HG03442 (cell line): ENCODE data around the gene SH3D19.
"Not testable (repeated sequence)": the region's sequence is repeated elsewhere in the genome, so short reads cannot be mapped to it uniquely, and the experiment has no call there.

Source experiments
- ATAC-seq: cut with Tn5 transposase; IDR thresholded peaks from one replicate; pipeline ENCODE4 v1.9.1; 2021; ENCODE audit warnings: mild to moderate bottlenecking, moderate library complexity; ENCODE audit not compliant: unreplicated experiment

The SH3D19 gene

GRCh38 chr4:151107063-151107462 is 218.3 kb downstream of the SH3D19 start:
- ATAC-seq: no peak

GRCh38 chr4:151105454-151106032 is 219.9 kb downstream of the SH3D19 start:
- ATAC-seq: no peak

- ATAC-seq: no peak
Measured at GRCh38 chr4:151104621-151105020, 220.8 kb downstream of the SH3D19 start.

- no peak for ATAC-seq
Measured at GRCh38 chr4:151103758-151104157, 221.6 kb downstream of the SH3D19 start.

GRCh38 chr4:151100531-151100930 is 224.9 kb downstream of the SH3D19 start:
- no peak for ATAC-seq

GRCh38 chr4:151099976-151100417 is 225.4 kb downstream of the SH3D19 start:
- ATAC-seq: no peak

- peak; percentile 94 for ATAC-seq
Measured at GRCh38 chr4:151099229-151099975, 226.0 kb downstream of the SH3D19 start, which contains the start of gene RPS3A. RPS3A (plus strand) TSS chr4:151099628; CDS start chr4:151099653, 25 bp downstream.

GRCh38 chr4:151098979-151099228 is 226.5 kb downstream of the SH3D19 start:
- no peak for ATAC-seq

GRCh38 chr4:151097759-151098158 is 227.6 kb downstream of the SH3D19 start:
- ATAC-seq: no peak

GRCh38 chr4:151095142-151095541 is 230.3 kb downstream of the SH3D19 start:
- ATAC-seq: no peak

GRCh38 chr4:151094290-151094751 is 231.1 kb downstream of the SH3D19 start:
- ATAC-seq: no peak

GRCh38 chr4:151093203-151093602 is 232.2 kb downstream of the SH3D19 start:
- ATAC-seq: no peak

GRCh38 chr4:151092488-151092887 is 232.9 kb downstream of the SH3D19 start:
- ATAC-seq: no peak

- no peak for ATAC-seq
Measured at GRCh38 chr4:151091047-151091446, 234.4 kb downstream of the SH3D19 start.

GRCh38 chr4:151087467-151087866 is 237.9 kb downstream of the SH3D19 start:
- no peak for ATAC-seq

- ATAC-seq: not testable (repeated sequence)
Measured at GRCh38 chr4:151077978-151078377, 247.4 kb downstream of the SH3D19 start.

GRCh38 chr4:151074416-151074916 is 250.9 kb downstream of the SH3D19 start:
- ATAC-seq: no peak
